ENCODE measurements around the gene SH3RF3.

The SH3RF3 gene

DNA sequence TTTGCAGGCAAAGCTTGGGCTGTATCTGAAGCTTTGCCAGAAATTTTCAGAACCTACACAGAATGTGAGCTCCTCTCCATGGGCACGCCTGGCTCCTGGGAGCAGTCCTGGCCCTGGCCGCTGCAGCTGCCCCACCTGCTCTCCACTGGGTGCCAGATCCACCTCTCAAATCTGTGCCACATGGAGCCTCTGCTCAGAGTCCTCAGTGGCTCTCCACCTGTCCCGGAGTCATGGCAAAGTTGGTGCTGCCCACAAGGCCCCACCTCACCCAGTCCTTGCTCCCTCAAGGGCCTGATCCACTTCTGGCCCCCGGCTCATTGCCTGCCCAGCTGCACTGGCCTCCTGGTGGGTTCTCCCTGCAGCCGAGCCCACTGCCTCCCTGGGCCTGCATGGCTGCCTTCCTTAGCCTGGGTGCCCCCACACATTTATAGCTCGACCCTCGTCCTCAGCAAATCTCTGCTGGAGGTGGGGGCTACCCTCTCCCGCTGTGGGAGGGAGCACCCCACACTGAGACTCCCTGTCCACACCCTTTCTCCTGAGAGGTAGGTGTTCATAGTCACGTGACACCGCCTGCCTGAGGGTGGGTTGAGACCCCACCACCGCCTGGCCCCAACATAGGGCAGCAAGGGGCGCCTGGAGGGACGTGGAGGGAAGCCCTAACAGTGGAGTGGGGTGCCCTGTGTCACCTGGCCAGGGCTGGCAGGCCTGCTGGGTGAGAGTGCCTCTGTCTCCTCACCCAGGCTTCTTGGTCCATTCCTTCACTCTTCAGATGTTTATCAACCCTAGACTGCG lies 224.1 kb downstream of the SH3RF3 start:
- TF ChIP-seq, protein P1, sequence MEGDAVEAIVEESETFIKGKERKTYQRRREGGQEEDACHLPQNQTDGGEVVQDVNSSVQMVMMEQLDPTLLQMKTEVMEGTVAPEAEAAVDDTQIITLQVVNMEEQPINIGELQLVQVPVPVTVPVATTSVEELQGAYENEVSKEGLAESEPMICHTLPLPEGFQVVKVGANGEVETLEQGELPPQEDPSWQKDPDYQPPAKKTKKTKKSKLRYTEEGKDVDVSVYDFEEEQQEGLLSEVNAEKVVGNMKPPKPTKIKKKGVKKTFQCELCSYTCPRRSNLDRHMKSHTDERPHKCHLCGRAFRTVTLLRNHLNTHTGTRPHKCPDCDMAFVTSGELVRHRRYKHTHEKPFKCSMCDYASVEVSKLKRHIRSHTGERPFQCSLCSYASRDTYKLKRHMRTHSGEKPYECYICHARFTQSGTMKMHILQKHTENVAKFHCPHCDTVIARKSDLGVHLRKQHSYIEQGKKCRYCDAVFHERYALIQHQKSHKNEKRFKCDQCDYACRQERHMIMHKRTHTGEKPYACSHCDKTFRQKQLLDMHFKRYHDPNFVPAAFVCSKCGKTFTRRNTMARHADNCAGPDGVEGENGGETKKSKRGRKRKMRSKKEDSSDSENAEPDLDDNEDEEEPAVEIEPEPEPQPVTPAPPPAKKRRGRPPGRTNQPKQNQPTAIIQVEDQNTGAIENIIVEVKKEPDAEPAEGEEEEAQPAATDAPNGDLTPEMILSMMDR (IDR thresholded peaks at IDR 0.05; ENCODE audit: insufficient read depth, low read depth, low read length, missing control alignments): no peak
- no peak overlapping the region for H3K4me3 ChIP-seq (ENCODE audit: low read depth, low read length)

DNA sequence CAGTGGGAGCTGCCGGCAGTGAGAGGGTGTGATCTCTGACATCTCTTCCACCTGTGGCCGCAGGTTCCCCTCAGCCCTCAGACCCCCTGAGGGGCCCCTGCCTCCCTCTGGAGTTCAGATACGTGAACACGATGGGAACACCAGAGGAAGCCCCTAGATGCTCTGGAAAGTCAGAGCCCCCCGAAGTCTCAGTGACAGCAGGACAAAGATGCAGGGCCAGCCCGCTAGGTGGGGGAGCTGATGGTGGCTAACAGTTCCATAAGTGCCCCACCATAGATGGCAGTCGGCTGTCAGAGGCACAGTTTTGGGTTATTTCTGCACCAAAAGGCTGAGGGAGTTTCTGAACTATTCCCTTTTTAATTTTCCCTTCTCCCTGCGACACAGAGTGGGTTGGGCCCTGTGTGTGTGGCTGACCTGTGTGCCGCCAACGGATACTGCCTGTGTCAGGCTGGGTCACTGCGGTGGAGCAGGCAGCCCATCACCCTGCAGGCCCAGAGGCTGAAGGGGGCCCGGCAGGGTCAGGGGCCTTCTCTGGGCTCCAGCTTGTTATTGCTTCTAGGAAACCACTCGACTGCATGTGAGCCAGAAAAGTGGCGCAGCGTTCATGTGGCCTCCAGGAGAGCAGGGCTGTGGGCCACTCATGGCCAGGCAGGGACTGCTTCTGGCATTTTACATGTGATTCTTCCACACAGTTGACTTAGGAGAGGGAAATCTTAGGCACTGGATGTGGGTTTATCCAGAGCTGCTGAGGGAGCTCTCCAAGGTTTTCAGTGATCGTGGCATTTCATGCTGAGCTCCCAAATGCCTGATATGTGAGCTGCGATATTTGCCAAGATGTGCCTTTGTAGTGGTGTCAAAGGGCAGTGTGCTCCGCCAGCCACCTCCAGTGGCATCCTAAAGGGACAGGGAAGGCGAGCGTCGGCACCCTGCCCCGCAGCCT lies 225.1 kb downstream of the SH3RF3 start:
- TF ChIP-seq, protein P1 (IDR thresholded peaks at IDR 0.05; ENCODE audit: insufficient read depth, low read depth, low read length, missing control alignments): no peak
- H3K4me3 ChIP-seq (ENCODE audit: low read depth, low read length): no peak overlapping the region
- DNase-seq (ENCODE audit: low read depth): no peak

More for the DNA sequence above, 224.1 kb downstream of the SH3RF3 start:
- no peak for DNase-seq (ENCODE audit: low read depth)

DNA sequence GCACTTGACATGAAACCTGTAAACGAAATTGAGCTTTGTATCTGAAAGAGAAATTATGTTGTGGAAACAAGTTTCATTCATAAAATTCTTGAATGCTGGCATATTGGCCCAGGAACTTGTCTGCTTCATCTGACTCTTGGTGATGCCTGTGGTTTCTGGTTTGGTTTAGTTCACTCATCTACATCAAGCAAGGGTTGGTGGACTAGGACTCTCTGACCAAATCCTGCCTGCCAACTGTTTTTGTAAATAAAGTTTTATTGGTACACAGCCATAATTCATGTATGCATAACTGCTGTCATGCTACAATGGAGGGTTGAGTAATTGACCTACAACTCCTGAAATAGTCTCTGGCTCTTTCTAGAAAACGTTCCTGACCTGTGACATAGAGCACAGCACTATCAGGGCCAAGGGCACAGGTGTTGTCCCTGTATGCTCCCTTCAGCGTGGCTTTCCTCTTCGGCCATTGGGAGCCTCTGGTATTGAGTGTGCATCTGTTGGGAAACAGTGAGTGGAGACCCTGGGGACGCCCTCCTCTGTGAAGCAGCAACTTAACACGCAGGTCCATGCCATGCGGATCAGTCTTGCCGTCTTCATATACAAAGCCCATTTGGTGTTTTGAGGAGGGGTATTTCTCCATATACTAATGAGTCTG lies 226.3 kb downstream of the SH3RF3 start:
- TF ChIP-seq, protein P1 (IDR thresholded peaks at IDR 0.05; ENCODE audit: insufficient read depth, low read depth, low read length, missing control alignments): no peak
- DNase-seq (ENCODE audit: low read depth): peak; percentile 26
- H3K4me3 ChIP-seq (ENCODE audit: low read depth, low read length): no peak overlapping the region

DNA sequence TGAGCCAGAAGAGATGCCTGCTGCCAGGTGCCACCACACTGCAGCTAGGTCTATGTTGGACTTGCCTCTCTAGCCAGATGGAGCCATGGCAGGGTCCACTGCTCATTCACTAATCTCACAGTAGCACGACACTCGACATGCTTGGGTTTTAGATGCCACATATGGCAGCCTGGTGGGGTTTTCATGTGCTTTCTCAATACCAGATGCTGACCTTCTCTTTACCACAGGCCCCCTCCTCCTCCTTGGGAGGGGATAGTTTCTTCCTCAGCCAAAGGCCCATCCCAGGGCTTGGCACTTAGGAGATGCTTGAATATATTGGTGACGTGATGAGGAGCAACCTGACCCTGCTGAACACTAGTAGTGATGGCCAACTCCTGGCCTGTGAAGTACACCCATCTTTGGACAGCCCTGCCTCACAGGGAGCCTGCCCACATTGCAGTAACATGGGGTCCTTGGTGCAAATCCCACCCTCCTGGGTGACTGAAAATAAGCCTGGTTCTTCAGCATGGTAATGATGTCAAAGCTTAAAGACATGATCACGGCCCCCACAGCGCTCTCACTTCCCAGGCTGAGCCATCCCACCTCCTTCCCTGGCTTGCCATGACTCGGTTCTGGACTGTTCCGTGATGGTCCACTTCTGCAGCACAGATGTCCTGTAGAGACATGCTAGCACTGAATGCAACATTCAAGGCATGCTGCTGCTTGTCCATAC lies 227.5 kb downstream of the SH3RF3 start:
- no peak overlapping the region for H3K4me3 ChIP-seq (ENCODE audit: low read depth, low read length)
- DNase-seq (ENCODE audit: low read depth): no peak
- TF ChIP-seq, protein P1 (IDR thresholded peaks at IDR 0.05; ENCODE audit: insufficient read depth, low read depth, low read length, missing control alignments): no peak

DNA sequence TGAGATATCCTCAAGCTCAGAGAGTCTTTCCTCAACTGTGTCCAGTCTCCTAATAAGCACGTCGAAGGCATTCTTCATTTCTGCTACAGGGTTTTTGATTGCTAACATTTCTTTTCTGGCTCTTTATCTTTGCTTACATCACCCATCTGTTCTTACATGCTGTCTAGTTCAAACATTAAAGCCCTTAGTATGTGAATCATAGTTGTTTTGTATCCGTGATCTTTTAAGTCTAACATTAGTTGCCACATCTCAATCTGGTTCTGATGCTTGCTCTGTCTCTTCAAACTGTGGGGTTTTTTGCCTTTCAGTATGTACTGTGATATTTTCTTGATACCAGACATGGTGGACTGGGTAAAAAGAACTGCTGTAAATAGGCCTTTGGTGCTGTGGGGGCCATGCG lies 235.2 kb downstream of the SH3RF3 start:
- DNase-seq (ENCODE audit: low read depth): no peak
- TF ChIP-seq, protein P1 (IDR thresholded peaks at IDR 0.05; ENCODE audit: insufficient read depth, low read depth, low read length, missing control alignments): no peak

DNA sequence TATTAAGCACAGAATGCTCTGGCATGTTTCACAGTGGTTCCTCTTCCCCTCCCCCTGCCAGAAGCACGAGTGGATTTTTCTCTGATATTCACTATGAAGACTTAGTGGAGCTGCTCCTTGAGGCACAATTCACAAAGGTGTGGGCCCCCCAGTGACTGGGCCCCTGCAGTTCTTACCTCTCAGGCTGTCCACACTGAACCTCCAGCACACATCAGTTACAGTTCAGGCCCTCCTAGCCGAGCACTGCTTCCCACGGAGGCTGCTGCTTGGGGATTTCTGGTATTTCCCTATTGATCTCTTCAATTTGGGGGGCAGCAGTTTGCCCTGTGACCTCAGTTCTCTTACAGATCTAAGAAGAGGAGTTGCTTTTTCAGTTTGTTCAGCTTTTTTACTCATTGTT lies 236.1 kb downstream of the SH3RF3 start:
- TF ChIP-seq, protein P1 (IDR thresholded peaks at IDR 0.05; ENCODE audit: insufficient read depth, low read depth, low read length, missing control alignments): no peak
- H3K4me3 ChIP-seq (ENCODE audit: low read depth, low read length): no peak overlapping the region
- DNase-seq (ENCODE audit: low read depth): no peak

More for the DNA sequence above, 235.2 kb downstream of the SH3RF3 start:
- H3K4me3 ChIP-seq (ENCODE audit: low read depth, low read length): no peak overlapping the region
